ENCODE measurements around the gene SCAMP1. TPM values are rescaled to one million over a fixed set of nuclear protein-coding genes. Genes with fewer than 3 reads are reported as not detected.

Gene SCAMP1
- total and polyA plus RNA-seq, 2 of the 13 experiments (the other 11 are each of a cell fraction or from before 2014, with no cell fraction given) = 18.2 to 33.7 TPM

- TF ChIP-seq RFXAP (CRISPR knock-in tag; IDR thresholded peaks at IDR 0.05; ENCODE audit: borderline replicate concordance) (no peak), PBX2 (CRISPR knock-in tag; IDR thresholded peaks at IDR 0.05) (no peak), ZFP62 (CRISPR knock-in tag; IDR thresholded peaks at IDR 0.05) (no peak), ELF1 (CRISPR knock-in tag; IDR thresholded peaks at IDR 0.05) (no peak), PHB2 (IDR thresholded peaks at IDR 0.05; ENCODE audit: partially characterized antibody) (no peak)
Observed at GRCh38 chr5:78323241-78323640, 37.2 kb upstream of the SCAMP1 start (continued).

- H4K20me1 ChIP-seq (ENCODE audit: insufficient read depth, low read length) = no peaks in the 10 kb centered on the region
- no peaks in the 10 kb centered on the region; a peak in 1 of 5 replicates for H3K27me3 ChIP-seq (ENCODE audit: control insufficient read depth in 1 of 2, insufficient read depth in 2 of 2, low read length in 2 of 2)
- H3K9ac ChIP-seq (ENCODE audit: insufficient read depth, low read depth, low read length) = no peak overlapping the region
- BruUV-seq (replicated peaks) = no TSS peak
- in situ Hi-C loops (cut with HindIII; ENCODE audit: extremely low pct_ligation_motif_present, low pct_unique_long_range_greater_than_20kb) (no loop called here), intact Hi-C loops (cut with micrococcal nuclease; ENCODE audit: unreplicated experiment) (no loop called here)
- ATAC-seq = no peak
- H3K27ac ChIP-seq (ENCODE audit: extremely low read length, insufficient read depth, low read length) = no peak overlapping the region
- WGBS (ENCODE audit: low lambda C conversion rate) = 64% methylated on average over 3 of the region's 3 CpGs
- no peak for DNase-seq (ENCODE audit: low spot score)
- ChIA-PET CTCF (ENCODE audit: low intra/inter-chr PET ratio, low total read pairs) (no interaction called here), POLR2A (no interaction called here)
- no peak overlapping the region for H2AFZ ChIP-seq (ENCODE audit: low read length)
- H3K36me3 ChIP-seq (replicated peaks in 1 of 2; ENCODE audit: control insufficient read depth in 1 of 2, insufficient read depth in 2 of 2, low read length in 2 of 2) = no peaks in the 10 kb centered on the region
- no peaks in the 10 kb centered on the region for H3K9me3 ChIP-seq (ENCODE audit: low read length)
- H3K4me2 ChIP-seq (ENCODE audit: low read depth, low read length) = no peak overlapping the region
- no peaks in the 10 kb centered on the region for H3K79me2 ChIP-seq (ENCODE audit: insufficient read depth, low read length)
- no peak for FAIRE-seq
- no peak overlapping the region for H3K4me3 ChIP-seq (replicated peaks in 1 of 3; ENCODE audit: insufficient read depth in 1 of 3, low read depth in 2 of 3, low read length in 3 of 3)
- H3K4me1 ChIP-seq (ENCODE audit: insufficient read depth, low read length) = peaks cover 10% of the 10 kb centered on the region
- no peak for TF ChIP-seq ZNF3 (CRISPR knock-in tag; IDR thresholded peaks at IDR 0.05)
- no peak for TF ChIP-seq ZMYM2 (CRISPR knock-in tag; IDR thresholded peaks at IDR 0.05)
- TF ChIP-seq SOX6 (IDR thresholded peaks at IDR 0.05) = no peak
- TF ChIP-seq SOX6 (CRISPR knock-in tag; IDR thresholded peaks at IDR 0.05) = no peak
- TF ChIP-seq FOXM1 (CRISPR knock-in tag; IDR thresholded peaks at IDR 0.05) = no peak
- no peak for TF ChIP-seq PHF20 (CRISPR knock-in tag; IDR thresholded peaks at IDR 0.05)
- no peak for TF ChIP-seq SNAPC2 (CRISPR knock-in tag; IDR thresholded peaks at IDR 0.05)
- no peak for TF ChIP-seq ZNF790 (CRISPR knock-in tag; IDR thresholded peaks at IDR 0.05; ENCODE audit: borderline replicate concordance)
- no peak for TF ChIP-seq MBD4 (IDR thresholded peaks at IDR 0.05; ENCODE audit: borderline replicate concordance, low read length)
- TF ChIP-seq, protein P1, sequence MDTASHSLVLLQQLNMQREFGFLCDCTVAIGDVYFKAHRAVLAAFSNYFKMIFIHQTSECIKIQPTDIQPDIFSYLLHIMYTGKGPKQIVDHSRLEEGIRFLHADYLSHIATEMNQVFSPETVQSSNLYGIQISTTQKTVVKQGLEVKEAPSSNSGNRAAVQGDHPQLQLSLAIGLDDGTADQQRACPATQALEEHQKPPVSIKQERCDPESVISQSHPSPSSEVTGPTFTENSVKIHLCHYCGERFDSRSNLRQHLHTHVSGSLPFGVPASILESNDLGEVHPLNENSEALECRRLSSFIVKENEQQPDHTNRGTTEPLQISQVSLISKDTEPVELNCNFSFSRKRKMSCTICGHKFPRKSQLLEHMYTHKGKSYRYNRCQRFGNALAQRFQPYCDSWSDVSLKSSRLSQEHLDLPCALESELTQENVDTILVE (CRISPR knock-in tag; IDR thresholded peaks at IDR 0.05) = no peak
- no peak for TF ChIP-seq NAIF1 (CRISPR knock-in tag; IDR thresholded peaks at IDR 0.05; ENCODE audit: borderline replicate concordance)
- TF ChIP-seq ZFP90 (CRISPR knock-in tag; IDR thresholded peaks at IDR 0.05; ENCODE audit: borderline replicate concordance) = no peak
- no peak for TF ChIP-seq ZBTB2 (CRISPR knock-in tag; IDR thresholded peaks at IDR 0.05; ENCODE audit: low read depth)
- TF ChIP-seq ZBTB4 (CRISPR knock-in tag; IDR thresholded peaks at IDR 0.05; ENCODE audit: borderline replicate concordance) = no peak
Observed at GRCh38 chr5:78326930-78327329, 33.5 kb upstream of the SCAMP1 start.

All from HepG2 (cell line).